MG63 (cell line): ENCODE measurements around the gene CXXC5. TPM values are rescaled to one million over a fixed set of nuclear protein-coding genes. Genes with fewer than 3 reads are reported as not detected.
A peak's percentile ranks its signal among the peaks of the same experiment; 100 is the strongest.
"Not testable (repeated sequence)": the region's sequence is repeated elsewhere in the genome, so short reads cannot be mapped to it uniquely, and the experiment has no call there.

ENCODE experiments used
- DNase-seq: peaks from one replicate; pipeline ENCODE4 v3.0.0-alpha.2; 2020
- H3K27me3 ChIP-seq: fragments of 250-450 bp; sonication (Bioruptor Pico); 2 replicates; pipeline ENCODE4 v1.5.1; 2020; ENCODE audit warnings: mild to moderate bottlenecking, moderate library complexity
- H3K36me3 ChIP-seq: fragments of 250-450 bp; sonication (Bioruptor Pico); 2 replicates; pipeline ENCODE4 v1.5.1; 2020; ENCODE audit warnings: mild to moderate bottlenecking, moderate library complexity
- H3K4me3 ChIP-seq: fragments of 250-450 bp; sonication (Bioruptor Pico); 2 replicates; pipeline ENCODE4 v1.5.1; 2020; ENCODE audit warnings: mild to moderate bottlenecking, moderate library complexity
- H3K9me3 ChIP-seq: fragments of 250-450 bp; sonication (Bioruptor Pico); 2 replicates; pipeline ENCODE4 v1.5.1; 2020; ENCODE audit warnings: mild to moderate bottlenecking, moderate library complexity
- total RNA-seq: library from RNA; depleted of rRNA; stranded (reverse); fragments of >200 nt; shearing (Covaris generic); gene quantifications from 2 replicates; pipeline ENCODE4 v1.2.3, GENCODE V29; 2014; ENCODE audit warnings: low replicate concordance

The CXXC5 gene
- total RNA-seq, 1 experiment from 2014 or later: 193 TPM

DNA sequence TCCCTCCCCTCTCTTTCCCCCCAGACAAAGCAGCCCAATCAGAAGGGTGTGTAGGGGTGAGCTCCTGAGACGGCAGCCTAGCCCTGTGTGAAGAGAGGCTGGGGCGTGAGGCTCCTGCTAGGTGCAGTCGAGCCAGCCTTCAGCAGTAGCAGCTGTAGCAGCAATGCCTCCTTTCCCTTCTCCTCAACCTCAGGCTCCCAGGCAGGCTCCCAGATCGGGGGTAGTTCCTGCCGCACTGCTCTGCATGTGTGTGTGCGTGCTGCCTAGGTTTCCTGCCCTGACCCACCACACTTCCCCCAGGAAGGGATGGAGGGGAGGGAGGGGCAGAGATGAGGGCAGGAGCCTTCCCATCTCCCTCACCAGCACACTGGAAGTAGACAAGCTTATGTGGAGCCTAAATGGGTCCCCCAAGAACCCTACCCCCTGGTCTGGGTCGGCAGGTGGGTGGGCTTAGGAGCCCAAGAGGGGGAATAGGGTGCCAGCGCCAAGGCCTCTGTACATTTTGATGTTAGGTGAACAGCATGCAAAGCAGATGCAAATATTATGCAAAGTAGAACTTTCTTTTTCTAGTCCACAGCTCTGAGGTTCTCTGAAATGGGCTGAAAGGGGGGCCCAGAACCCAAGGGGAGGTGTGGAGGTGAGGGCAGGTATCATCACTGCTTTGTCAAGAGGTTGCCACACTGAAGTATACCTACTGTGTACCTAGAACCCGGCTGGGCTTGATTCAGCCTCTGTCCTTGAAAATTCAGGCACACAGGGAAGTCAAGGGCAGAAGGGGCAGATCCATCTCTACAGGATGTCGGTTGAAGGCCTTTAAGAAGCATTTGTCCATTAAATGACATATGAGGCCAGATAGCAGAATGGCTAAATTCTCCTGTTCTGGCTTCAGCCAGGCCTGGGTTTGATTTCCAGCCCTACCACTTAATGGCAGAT, 57.8 kb downstream of the CXXC5 start:
- no peak for DNase-seq
- Histone ChIP-seq H3K9me3 (no peaks in the 10 kb centered on the region), H3K4me3 (no peak overlapping the region), H3K27me3 (no peaks in the 10 kb centered on the region), H3K36me3 (no peaks in the 10 kb centered on the region; the same call in 1 of the 2 replicates)

DNA sequence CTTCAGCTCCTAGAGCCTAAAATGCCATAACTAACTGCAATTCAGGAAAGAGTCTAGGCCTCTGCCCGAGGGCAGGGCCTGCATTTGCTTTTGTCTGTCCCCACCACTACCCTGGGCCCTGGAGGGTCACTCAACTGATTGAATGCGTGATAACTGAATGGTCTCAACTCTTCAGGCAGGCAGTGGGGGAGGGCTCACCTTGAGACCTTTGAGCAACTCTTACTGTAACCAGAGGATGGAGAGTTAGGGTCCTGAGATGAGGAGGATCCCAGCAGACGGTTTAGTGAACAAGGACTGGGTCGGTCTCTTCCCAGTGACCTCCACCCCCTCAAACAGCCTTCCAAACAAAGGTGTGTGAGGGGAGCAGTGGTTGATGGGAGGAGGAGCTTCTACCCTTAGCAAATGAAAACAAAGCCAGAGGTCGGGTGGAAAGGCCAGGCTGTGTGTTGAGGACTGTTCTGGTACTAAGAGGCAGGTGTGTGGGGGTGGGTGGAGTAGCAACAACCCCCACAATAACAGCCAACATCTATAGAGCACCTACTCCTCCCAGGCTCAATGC, 59.4 kb downstream of the CXXC5 start:
- Histone ChIP-seq H3K27me3 (no peaks in the 10 kb centered on the region), H3K4me3 (no peak overlapping the region), H3K9me3 (no peaks in the 10 kb centered on the region), H3K36me3 (no peaks in the 10 kb centered on the region; the same call in 1 of the 2 replicates)
- DNase-seq: no peak

DNA sequence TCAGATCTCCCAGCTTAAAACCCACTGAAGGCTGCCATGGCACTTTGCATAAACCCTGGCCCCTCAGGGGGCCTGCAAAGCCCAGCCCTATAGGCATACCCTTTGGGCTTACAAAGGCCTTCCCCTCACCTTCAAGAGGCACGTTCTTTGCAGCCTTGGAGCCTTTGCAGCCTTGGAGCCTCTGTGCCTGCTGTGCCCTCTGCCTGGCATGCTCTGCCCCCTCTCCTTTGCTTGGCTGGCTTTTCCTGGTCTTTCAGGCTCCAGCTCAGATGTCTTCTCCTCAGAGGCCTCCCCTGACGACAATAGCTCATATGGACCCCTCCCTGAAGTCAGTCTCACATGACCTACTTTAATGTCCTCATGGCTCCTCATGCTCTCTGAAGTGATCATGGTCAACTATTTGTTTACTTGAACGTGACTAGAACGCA, 60.3 kb downstream of the CXXC5 start:
- Histone ChIP-seq H3K9me3 (no peaks in the 10 kb centered on the region), H3K27me3 (no peaks in the 10 kb centered on the region), H3K4me3 (no peak overlapping the region), H3K36me3 (no peaks in the 10 kb centered on the region; the same call in 1 of the 2 replicates)
- no peak for DNase-seq

DNA sequence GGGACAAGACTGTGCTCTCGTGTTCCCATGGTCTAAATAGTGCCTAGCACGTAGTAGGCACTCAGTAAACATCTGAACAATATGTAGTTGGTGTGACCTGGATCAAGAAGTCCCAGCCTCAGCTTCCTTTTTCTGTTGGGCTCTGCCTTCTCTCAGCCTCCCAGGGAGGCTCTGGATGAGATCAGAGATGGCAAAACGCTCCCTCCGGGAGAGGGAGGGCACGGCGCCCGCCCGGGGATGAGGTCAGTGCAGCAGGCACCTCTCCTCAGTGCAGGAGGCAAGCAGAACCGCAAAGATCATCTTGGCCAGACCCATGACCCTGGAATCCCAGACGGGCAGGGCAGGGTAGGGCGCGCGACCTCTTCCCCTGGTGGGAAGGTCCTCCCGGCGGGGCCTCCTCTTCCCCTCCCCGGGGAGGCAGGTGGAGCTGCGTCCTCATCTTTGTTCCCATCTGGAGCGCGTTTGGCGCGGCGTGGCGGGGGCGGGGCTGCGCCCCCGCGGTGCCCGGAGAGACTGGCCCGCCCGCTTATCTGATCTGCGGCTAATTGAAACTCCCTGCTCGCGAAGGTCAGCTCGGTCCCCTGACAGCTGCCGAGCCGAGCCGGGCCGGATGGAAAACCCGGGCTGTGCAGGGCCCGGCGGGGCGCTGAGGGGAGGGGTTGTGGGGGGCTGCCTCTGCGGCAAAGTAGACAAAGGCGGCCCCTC, 60.9 kb downstream of the CXXC5 start:
- no peaks in the 10 kb centered on the region; the same call in 1 of the 2 replicates for H3K36me3 ChIP-seq
- DNase-seq: peak; percentile 98
- no peaks in the 10 kb centered on the region for H3K27me3 ChIP-seq
- peak overlapping the region; percentile 21 for H3K4me3 ChIP-seq
- no peaks in the 10 kb centered on the region for H3K9me3 ChIP-seq

DNA sequence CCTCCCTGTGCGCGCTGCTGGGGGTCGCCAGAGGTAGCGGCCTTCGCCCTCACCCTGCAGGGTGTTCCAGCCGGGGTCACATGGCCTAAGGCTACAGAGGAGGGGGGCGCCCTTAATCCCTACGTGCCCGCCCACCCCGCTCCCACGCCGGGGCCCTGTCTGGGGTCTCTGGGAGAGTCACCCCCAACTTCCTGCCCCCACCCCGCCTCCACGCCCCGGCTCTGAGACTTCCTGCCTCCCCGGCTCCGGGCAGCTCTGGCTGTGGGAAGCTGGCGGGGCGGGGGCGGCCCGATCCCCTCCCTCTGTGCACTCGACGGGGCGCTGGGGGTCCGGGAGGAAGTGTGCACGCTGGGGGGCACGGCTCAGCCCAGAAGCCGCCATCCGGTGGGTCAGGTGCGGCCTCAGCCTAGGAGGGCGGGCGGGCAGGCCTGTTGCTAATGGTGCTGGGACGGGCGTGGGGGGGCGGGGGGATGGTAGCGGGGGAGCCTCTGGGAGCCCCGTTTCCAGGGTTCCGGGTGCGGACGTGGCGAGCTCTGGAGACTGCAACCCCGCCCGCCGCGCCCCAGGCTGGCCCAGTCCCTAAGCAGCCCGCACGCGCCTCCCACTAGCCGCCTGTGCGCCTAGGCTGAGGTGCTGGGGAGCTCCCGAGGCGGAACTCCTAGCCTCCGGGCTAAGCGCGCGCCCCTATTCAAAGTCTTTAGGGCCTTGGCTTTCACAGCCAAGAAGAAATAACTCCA, 61.6 kb downstream of the CXXC5 start:
- Histone ChIP-seq H3K9me3 (no peaks in the 10 kb centered on the region), H3K36me3 (no peaks in the 10 kb centered on the region; the same call in 1 of the 2 replicates), H3K4me3 (peak overlapping the region; percentile 21), H3K27me3 (no peaks in the 10 kb centered on the region)
- no peak for DNase-seq

DNA sequence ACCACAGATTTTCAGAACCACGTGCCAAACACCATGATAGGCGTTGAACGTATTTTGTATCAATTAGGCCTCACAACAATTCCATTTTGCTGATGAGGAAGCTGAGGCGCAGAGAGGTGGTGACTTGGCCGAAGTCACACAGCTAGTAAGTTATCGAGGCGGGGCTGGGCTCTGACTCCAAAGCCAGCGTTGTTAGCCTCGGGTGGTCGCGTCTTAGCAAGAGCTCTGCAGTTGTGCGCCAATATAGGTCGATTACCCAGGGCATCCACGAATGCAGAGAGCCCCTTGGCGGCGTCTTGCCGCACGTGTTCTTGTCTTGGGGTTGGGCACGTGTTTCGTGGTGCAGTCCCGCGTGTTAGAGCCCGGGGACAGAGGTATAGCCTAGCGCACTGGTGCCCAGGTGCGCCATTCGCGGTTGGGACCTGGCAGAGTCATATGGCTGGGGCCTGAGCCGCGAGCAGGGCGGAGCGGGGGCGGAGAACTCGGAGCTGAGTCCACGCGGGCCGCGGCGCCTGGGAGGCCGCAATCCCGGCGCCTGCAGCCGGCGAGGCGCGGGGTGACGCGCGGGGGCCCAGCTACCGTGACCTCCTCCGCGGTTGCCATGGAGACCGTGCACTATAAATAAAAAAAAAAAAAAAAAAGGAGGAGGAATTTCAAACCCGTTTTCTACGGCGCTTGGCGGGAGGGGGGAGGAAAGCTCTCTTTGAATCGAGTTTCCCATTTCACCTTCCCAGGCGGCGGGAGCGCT, 62.3 kb downstream of the CXXC5 start:
- no peaks in the 10 kb centered on the region; the same call in 1 of the 2 replicates for H3K36me3 ChIP-seq
- peak overlapping the region; percentile 49 for H3K4me3 ChIP-seq
- DNase-seq: peak; percentile 28
- H3K27me3 ChIP-seq: no peaks in the 10 kb centered on the region
- H3K9me3 ChIP-seq: no peaks in the 10 kb centered on the region; the same call in 1 of the 2 replicates

DNA sequence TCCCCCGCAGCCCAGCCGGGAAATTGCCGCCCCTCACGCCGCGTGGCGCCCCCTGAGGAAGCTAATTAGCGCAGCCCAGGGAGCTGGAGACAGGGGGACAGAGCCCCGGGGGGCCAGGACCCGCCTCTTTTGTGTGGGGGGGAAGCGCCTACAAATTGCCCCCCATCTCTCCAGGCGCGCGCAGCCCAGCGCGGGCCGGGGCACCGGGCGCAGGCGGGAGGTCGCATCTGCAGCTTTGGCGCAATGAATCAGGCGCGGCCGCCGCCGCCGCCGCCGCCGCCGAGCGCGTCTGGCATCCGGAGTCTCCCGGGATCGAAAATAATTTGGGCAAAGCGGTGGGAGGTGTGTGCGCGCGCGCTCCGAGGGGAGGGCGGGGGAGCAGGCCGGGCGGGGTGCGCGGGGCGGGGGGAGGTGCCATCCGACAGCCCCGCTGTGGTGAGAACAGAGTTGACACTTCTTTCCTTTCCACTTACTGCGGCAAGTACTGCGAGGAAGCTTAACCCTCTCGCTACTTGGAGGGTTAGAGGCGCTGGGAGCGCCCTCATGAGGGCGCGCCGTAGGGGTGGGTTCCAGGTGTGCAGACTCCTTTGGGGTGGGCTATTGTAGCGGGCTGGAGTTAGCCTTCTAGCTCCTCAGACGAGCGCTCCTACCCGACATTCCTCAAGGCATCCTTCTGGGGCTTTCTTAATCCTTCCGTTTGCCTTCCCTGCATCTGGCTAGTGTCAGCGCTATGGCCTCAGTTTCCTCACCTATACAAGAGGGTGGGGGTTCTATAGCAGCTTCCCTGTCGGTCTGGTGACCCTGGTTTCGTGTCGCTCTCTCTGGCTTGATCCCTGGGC, 63.1 kb downstream of the CXXC5 start:
- H3K4me3 ChIP-seq: peak overlapping the region; percentile 49
- no peaks in the 10 kb centered on the region for H3K27me3 ChIP-seq
- H3K36me3 ChIP-seq: no peaks in the 10 kb centered on the region; the same call in 1 of the 2 replicates
- DNase-seq: peak; percentile 79
- no peaks in the 10 kb centered on the region; the same call in 1 of the 2 replicates for H3K9me3 ChIP-seq

DNA sequence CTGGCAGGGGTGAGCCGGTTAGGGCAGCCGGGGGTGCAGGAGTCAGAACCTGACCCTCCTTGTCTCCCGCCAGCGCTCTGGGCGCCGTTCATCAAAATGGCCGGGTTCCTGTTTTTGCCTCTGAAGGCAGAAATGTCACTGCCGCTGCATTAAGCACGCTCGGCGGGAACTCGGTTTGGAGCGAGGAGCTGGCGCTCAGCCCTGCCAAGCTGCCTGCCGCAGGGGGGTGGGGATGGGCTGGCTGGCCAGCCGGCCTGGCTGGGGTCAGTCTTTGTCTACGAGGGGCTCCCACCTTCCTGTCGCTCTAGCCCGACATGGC, 63.7 kb downstream of the CXXC5 start:
- H3K9me3 ChIP-seq: no peaks in the 10 kb centered on the region; the same call in 1 of the 2 replicates
- H3K36me3 ChIP-seq: no peaks in the 10 kb centered on the region; the same call in 1 of the 2 replicates
- H3K4me3 ChIP-seq: no peak overlapping the region
- no peaks in the 10 kb centered on the region for H3K27me3 ChIP-seq
- no peak for DNase-seq

DNA sequence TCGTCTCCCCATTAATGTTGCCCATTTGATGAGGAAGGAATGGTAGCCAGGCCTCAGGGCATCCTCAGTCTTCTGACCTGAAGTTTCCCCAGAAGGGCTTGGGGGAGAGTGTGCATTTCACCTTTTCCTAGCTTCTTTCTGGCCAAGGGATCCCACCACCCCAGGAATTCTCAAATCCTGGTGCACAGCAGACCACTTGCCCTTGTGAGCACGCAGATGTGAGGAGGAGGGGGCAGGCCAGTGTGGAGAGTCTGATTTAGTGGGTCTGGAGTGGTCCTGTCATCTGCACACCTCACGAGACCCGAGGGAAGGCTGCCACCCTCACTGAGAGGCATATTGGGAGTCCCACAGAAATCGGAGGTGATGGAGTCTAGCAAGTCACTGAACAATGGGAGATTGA, 64.3 kb downstream of the CXXC5 start:
- Histone ChIP-seq H3K9me3 (no peaks in the 10 kb centered on the region; the same call in 1 of the 2 replicates), H3K4me3 (no peak overlapping the region), H3K27me3 (no peaks in the 10 kb centered on the region), H3K36me3 (no peaks in the 10 kb centered on the region; the same call in 1 of the 2 replicates)
- DNase-seq: no peak

DNA sequence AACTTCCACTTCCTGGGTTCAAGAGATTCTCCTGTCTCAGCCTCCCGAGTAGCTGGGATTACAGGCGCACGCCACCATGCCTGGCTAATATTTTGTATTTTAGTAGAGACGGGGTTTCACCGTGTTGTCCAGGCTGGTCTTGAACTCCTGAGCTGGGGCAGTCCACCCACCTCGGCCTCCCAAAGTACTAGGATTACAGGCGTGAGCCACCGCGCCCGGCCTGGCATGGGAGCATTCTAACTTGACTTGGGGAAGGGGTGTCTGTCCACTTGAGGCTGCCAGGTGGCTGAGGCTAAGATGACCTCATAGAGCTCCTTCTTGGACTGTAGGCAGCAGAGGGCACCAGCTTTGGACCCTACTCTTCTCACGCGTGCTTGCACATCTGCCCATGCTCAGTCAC, 65.7 kb downstream of the CXXC5 start:
- not testable (repeated sequence) for H3K36me3 ChIP-seq, H3K4me3 ChIP-seq, H3K27me3 ChIP-seq, DNase-seq
- peaks cover 13% of the 10 kb centered on the region for H3K9me3 ChIP-seq

DNA sequence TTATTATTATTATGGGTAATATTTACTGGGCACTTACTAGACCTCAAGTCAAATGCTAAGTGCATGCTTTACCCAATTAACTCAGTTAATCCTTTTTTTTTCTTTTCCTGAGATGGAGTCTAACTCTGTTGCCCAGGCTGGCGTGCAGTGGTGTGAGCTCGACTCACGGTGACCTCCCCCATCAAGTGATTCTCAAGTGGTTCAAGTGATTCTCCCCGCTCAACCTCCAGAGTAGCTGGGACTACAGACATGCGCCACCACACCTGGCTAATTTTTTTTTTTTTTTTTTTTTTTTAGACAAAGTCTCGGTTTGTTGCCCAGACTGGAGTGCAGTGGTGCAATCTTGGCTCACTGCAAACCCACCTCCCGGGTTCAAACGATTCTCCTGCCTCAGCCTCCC, 69.1 kb downstream of the CXXC5 start:
- no peak for DNase-seq

DNA sequence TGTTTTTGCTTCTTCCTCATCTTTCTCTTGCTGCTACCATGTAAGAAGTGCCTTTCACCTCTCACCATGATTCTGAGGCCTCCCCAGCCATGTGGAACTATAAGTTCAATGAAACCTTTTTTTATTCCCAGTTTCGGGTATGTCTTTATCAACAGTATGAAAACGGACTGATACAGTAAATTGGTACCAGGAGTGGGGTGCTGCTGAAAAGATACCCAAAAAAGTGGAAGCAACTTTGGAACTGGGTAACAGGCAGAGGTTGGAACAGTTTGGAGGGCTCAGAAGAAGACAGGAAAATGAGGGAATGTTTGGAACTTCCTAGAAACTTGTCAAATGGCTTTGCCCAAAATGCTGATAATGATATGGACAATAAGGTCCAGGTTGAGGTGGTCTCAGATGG, 70.3 kb downstream of the CXXC5 start:
- DNase-seq, H3K36me3 ChIP-seq, H3K4me3 ChIP-seq, H3K27me3 ChIP-seq: not testable (repeated sequence)
- H3K9me3 ChIP-seq: peaks cover 24% of the 10 kb centered on the region

More for the DNA sequence above, 69.1 kb downstream of the CXXC5 start:
- Histone ChIP-seq H3K36me3 (no peaks in the 10 kb centered on the region), H3K27me3 (no peaks in the 10 kb centered on the region), H3K4me3 (no peak overlapping the region), H3K9me3 (peaks cover 24% of the 10 kb centered on the region)

DNA sequence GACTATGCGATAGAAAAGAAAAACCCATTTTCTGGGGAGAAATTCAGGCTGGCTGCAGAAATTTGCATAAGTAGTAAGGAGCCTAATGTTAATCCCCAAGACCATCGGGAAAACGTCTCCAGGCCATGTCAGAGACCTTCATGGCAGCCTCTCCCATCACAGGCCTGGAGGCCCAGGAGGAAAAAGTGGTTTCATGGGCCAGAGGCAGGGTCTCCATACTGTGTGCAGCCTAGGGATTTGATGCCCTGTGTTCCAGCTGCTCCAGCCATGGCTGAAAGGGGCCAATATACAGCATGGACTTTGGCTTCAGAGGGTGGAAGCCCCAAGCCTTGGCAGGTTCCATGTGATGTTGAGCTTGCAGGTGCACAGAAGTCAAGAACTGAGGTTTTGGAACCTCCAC, 71.8 kb downstream of the CXXC5 start:
- H3K4me3 ChIP-seq, H3K36me3 ChIP-seq, H3K27me3 ChIP-seq, DNase-seq: not testable (repeated sequence)
- H3K9me3 ChIP-seq: peaks cover 24% of the 10 kb centered on the region

DNA sequence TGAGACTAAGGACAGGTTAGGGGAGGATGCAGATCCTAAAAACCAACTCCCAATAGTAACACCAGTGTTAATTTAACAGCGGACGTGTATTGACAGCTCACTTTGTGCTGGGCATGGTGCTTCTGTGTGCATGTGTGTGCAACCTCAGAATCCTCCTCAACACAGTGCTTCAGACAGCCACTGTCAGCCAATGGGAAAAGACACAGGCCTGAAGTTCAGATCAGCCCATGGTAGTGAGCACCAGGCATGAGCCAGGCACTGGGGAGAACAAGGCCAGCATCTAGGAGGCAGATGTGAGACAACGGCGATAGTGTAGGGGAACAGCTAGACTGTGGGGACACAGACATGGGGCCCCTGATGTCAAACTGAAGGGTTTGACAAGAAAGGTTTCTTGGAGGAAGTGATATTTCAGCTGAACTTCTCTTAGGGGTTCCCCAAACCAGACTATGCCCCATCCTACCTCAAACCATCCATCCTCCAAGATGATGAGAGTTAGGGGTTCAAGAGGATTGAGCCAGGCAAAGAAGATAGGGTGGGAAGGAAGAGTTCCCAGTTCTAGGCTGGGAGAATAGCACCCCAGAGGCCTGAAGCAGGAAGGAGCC, 75.9 kb downstream of the CXXC5 start:
- DNase-seq: no peak
- peaks cover 9% of the 10 kb centered on the region for H3K9me3 ChIP-seq

More for the DNA sequence above, 75.9 kb downstream of the CXXC5 start:
- H3K4me3 ChIP-seq: no peak overlapping the region
- no peaks in the 10 kb centered on the region for H3K36me3 ChIP-seq
- H3K27me3 ChIP-seq: no peaks in the 10 kb centered on the region
